Raji (cell line): ENCODE data around the gene PREX1.
A peak's percentile ranks its signal among the peaks of the same experiment; 100 is the strongest.

Experiments
- POLR2A ChIP-seq: IDR thresholded peaks from 2 replicates; pipeline ENCODE4 v1.6.1; 2011; ENCODE audit warnings: low read depth, low read length, control low read depth; ENCODE audit not compliant: insufficient read depth

PREX1 gene

DNA sequence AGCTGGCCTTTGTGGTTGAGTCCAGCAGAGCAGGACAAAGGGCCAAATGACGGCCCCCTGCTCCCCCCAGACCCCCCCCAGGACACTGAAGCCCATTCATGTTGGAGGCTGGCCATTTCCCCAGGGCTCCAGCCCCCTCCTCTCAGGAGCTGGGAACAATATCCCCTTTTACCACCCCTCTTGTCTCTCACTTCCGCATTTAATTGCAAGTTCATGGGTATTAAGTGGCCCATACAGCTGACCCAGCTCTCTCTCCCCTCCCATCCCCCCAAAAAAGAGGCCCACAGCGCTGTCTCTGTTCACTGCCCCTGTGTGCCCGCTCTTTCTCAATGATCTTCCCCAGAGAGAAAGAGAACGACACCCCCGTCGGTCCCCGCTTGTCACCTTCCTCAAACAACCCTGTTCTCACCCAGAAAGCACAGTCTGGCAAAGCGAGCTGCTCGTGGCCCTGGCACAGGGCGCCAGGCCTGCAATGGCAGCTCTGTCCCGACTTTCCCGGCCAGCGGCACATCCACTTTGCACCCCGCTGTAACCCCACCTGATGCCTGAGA, 30.4 kb downstream of the PREX1 start:
- no peak for TF ChIP-seq POLR2A

DNA sequence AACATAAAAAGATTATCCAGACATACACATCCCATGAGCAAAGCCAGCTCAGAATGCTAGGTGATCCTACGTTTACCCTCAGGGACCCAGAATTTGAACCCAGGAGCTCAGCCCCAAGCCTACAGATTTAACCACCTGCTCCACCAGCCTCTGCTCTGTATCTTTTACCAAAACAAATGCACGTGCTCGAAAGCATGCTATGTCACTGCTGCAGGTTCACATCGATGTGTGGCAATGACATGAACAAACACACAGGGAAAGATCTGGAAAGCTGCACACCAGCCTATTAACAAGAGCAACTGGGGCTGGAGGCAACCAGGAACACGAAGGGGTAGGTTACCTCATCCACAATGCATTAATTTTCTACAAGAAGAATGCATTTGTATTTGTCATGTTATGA, 32.1 kb downstream of the PREX1 start:
- no peak for TF ChIP-seq POLR2A

DNA sequence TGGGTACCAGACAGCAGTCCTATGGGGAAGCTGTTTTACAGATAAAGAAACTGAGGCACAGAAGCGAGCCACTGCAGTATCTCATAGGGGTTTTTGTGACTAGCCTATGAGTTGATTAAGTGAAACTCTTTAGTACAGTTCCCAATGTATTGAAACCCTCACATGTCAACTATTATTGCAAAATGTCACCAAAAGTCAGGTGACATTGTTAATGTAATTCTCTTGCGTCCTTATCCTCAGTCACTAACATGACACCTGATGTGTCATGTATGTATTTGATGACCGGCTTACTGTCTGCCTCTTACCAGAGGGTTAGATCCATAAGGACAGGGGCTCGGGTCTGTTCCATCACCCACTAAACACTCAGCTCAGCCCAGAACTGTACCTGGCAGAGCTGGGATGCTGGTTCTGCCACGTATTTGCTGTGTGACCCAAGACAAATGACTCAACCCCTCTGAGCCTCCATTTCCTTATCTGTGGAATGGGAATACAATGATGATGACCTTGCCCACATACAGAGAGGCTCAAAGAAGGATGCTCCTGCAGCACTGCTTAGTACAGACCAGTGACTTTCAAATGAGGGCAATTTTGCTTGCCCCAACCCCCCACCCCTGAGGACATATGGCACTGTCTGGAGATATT, 32.9 kb downstream of the PREX1 start:
- TF ChIP-seq POLR2A = no peak

DNA sequence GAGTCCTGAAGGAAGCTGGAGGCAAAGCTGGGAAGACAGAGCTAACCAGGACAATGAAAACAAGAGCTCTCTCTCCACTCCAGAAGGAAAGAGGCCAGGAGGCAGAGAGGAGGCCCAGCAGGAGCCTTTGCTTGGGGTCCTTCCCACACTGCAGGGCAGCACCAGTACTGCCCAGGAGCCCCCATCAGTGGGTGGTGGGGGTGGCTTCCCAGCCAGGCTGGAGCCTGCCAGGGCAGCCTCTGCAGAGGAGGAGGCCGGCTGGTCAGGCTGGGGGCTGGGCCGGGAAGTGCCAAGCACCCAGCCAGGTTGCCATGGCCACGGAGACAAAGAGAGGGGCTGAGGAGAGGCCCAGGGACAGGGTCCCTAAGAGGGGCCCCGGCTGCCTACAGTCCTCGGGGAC, 33.4 kb downstream of the PREX1 start:
- no peak for TF ChIP-seq POLR2A

DNA sequence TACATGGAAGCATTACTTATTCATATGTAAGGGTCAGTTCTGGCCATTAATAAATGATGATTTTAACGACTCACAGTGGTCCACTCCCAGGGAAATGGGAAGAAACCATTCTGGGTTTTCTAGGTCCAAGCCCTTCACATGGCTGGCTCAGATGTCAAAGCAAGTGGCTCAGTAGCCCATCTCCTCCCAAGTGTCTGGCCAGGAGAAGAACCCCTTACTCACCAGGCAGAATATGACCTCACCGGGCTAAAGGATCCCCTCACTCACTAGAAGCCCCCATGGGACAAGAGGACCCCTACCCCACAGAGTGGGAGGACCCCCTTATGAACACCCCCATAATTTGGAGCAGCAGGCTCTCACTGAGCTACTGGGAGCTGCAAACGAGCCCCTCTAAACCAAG, 34.0 kb downstream of the PREX1 start:
- no peak for TF ChIP-seq POLR2A

DNA sequence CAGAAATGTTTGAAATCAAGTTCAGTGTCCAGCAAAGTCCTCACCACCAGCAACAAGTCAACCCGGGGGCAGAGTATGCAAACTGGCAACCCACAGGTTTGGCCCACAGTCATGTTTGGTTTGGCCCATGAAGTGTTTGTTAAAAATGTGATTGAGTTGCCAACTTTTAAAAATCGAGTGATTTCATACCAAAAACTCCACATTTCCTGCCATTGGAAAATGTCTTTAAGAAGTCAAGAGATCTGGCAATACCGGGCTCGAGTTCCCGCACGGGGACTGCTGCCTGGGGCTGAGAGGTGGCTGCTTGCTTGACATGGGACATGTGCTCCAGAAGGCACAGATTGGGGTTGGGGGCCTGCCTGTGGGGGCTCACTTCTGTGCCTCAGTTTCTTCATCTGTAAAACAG, 36.1 kb downstream of the PREX1 start:
- no peak for TF ChIP-seq POLR2A

DNA sequence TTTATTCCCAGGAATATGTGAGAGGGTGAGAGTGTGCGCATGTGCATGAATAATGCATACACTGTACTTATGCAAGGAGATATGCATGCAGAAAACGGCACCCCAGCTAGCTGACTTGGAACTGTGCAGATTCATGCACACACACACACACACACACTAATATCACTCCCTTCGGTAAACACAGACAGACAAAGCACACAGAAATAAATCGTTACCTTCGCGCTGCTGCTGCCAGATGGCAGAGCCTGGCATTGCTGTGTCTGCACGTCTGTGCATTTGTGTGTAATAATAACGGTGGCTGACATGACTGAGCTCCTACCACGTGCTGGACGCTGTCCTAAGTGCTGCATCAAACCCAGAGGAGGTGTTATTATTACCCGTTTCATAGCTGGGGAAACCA, 36.8 kb downstream of the PREX1 start:
- TF ChIP-seq POLR2A = no peak

DNA sequence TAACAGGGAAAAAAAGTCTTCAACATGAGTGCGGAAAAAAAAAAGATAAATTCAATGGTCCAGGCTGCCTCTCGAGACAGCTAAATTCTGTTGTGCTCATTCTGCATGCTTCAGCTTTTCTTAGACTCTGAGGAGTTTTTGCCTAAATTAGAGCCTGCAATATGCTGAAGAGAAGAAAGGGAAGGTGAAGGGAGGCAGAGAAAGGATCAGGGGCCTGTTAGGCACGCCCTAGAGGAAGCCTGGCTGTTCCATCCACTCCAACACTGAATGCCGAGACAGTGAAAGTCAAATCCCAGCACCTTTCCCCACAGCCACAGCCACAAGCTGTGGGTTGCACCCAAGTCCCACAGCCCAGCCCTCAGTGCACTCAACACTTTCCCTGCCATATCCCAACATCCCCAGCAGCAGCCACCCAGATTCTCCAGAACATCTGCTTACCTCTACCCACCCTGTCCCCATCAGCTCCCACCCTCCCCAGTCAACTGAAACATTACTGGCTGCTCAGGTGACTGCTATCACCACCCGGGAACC, 37.3 kb downstream of the PREX1 start:
- TF ChIP-seq POLR2A = no peak

DNA sequence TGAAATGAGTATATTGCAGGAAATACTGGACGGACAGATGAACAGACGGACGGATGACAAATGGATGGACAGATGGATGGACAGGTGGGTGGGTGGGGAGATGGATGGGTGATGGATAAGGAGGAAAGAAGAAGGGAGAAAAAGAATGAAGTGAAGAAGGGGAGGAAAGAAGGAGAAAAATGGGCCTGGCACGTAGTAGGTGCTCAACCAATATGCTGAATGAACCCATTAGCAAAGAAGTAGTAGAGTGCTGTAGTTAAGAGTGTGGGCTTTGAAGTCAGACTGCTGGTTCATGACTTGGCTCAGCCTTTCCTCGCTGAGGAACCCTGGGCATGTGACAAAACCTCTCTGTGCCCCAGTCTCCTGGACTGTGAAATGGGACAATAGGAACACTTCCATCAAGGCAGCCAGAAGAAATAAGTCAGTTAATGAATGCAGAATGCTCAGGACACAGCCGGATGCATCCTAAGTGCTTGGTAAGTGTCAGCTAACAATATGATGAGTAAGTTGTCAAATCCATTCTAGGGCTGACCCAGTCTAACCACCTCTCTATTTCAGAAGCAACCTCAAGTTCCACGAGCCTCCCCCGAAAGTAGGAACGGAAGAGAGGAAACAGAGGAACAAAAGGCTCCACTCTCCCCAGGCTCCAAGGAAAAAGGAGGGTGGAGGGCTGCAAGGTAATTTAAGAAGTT, 37.9 kb downstream of the PREX1 start:
- no peak for TF ChIP-seq POLR2A

DNA sequence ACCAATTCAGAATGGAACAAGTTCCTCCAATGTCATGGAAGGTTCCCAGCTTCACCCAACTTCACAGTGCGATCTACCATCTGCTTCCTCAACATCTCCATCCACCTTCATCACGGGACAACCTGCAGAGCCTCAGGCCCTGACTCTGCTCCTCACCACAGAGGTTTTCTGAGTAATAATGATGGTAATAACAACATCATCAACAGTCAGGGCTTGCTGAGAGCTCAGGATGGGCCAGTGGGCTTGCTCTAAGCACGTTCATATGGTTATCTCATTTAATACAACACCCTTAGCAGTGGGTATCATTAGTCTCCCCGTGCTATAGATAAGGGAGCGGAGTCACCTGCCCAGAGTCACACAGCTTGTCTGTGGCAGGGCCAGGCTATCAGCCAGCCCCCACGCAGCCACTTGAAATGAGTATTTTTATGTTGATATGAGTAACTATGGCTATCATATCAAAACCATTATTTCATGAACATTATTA, 38.6 kb downstream of the PREX1 start:
- 0 out of 2 replicates have a peak, but pooled peaks have one; percentile 0 for TF ChIP-seq POLR2A

DNA sequence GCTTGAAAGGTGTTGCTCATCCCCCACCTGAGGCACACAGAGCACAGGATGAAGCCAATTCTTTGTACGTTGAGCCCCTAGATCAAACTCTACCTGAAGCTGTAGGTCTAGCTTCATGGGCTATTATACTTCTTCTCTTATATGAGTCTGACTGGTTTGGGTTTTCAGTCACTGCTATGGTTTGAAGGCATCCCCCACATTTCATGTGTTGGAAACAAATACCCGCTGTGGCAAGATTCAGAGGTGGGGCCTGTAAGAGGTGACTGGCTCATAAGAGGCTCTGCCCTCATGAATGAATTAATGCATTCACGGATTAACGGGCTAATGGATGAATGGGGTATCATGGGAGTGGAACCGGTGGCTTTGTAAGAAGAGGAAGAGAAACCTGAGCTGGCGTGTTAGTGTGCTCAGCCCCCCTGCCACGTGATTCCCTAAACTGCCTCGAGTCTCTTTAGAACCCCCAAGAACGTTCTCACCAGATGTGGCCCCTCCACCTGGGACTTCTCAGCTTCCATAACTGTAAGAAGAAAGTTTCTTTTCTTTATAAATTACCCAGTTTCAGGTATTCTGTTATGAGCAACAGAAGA, 39.2 kb downstream of the PREX1 start:
- 0 out of 2 replicates have a peak, but pooled peaks have one; percentile 18 for TF ChIP-seq POLR2A

DNA sequence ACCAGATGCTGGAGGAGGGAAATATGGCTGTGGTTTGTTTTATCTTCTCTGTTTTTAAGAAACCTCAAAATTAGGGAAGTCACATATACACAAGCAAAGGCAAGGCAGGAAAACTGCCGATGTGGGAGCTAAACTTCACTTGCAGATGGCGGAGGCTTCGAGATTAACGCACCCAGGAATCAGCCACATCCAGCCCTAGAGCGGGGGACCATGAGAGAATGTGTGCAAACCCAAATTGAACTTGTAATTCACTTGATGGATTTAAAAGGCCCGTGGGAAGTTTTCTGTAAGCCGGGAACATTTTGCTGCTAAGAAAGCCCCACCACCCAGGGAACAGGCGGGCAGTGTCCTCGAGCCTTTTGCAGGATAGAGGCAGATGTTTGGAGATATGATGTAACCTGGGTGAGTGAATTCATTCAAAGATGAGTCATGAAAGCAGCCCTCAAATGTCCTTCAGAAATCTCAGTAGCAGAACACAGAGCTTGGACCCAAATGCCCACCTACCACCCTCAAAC, 39.9 kb downstream of the PREX1 start:
- no peak for TF ChIP-seq POLR2A

DNA sequence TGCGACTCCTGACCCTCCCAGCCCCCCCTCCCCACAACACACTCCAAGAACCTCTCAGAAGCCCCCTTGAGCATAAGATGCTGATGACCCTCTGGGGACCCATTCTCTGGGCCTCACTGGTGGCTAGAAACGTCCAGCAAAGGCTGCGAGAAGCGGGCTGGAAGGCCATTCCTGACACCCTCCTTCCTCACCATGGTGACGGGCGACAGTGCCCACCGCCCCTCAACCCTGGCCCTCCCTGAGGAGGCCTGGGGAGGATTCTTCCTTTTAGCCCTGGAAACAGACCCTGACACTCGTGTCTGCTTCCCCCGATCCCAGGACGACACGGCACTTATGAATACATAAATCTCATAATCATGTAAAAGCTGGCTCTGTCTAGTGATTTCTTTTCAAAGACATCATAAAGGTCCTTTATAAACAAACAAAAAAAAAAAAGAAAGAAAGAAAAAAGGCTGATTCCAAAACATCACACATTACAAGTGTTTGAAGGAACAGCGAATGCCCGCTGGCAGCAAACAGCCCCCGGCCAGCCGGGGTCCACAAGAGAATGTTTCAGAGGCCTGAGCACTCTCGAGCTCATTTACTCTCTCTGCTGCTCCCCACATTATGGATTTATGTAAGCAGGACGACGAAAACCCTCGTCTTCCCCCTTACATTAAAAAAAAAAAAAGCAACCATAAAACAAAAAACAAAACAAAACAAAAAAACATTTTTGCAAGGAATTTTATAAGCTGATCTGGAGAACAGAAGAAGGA, 40.7 kb downstream of the PREX1 start:
- no peak for TF ChIP-seq POLR2A

DNA sequence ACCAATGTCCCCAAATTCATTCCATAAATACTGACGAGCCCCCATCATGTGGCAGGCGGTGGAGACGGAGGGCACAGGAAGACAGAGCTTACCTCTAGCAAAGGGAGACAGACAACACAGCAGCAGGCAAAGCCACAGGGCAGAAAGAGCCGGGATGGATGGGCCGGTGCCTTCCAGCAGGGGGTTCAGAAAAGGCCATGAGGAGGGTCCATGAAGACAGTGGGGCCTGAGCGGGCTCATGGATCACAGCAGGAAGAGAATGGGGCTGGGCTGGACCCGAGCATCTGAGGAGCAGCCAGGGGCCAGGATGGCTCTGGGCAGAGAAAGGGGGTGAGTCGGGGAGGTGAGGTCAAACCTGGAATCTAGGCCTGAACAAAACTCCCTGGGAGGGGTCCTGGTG, 42.0 kb downstream of the PREX1 start:
- no peak for TF ChIP-seq POLR2A

DNA sequence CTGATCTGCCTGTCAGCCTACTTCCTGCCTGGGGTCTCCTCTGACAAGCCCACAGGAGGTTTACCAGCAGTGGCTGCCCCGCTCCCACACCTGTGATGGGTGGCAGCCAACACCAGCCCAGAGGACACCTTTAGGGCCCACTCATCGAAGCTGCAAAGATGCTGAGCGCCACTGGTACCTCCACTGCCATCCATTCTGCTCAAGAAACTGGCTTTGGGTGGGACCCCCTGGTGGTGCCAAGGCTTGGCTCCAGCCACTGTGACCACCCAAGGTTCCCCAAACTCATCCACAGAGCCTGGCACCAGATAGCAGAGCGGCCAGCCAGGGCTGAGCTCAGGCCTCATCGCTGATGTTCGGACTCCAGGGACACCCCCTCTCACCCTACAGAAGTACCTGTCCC, 42.5 kb downstream of the PREX1 start:
- no peak for TF ChIP-seq POLR2A

DNA sequence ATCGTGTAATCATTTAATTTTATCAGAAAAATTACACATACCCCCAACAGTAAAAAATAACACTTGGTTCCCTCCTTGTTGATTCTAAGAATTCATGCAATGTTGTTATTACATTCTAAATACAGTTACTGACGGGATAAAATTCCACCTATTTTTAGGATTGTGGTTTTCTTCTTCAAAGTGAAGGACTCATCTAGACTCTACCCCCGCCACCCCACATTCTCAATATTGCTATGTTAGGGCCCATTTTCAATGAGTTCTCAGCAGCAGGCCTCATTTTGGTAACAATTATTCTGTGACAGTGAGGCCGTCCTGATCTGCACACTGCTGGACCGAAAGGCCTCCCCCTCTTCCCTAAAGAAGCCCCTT, 43.5 kb downstream of the PREX1 start:
- TF ChIP-seq POLR2A = no peak
